H9 (cell line): Measurements from ENCODE around the gene SPSB4. TPM values are rescaled to one million over a fixed set of nuclear protein-coding genes. Genes with fewer than 3 reads are reported as not detected.

Source experiments
- DNase-seq: peaks from one replicate; pipeline ENCODE4 v3.0.0-alpha.2; 2017
- H2AFZ ChIP-seq: one replicate; pipeline ENCODE4 v1.6.1; 2013; ENCODE audit warnings: mild to moderate bottlenecking, low read length, control low read depth, moderate library complexity
- H2AK5ac ChIP-seq: 2 replicates; pipeline ENCODE4 v1.6.1; 2013; ENCODE audit warnings: low read length, control low read depth, mixed read lengths; ENCODE audit not compliant: insufficient read length
- H2BK120ac ChIP-seq: one replicate; pipeline ENCODE4 v1.6.1; 2013; ENCODE audit warnings: low read depth, mild to moderate bottlenecking, low read length, control low read depth, inconsistent platforms; ENCODE audit not compliant: poor library complexity, severe bottlenecking
- H2BK12ac ChIP-seq: 2 replicates; pipeline ENCODE4 v1.6.1; 2013; ENCODE audit warnings: low read length, control low read depth, mixed read lengths, low read depth; ENCODE audit not compliant: insufficient read length
- H2BK15ac ChIP-seq: 2 replicates; pipeline ENCODE4 v1.6.1; 2013; ENCODE audit warnings: low read depth, low read length, control low read depth
- H2BK20ac ChIP-seq: one replicate; pipeline ENCODE4 v1.6.1; 2013; ENCODE audit warnings: low read depth, mild to moderate bottlenecking, low read length, control low read depth, inconsistent platforms; ENCODE audit not compliant: poor library complexity, severe bottlenecking
- H2BK5ac ChIP-seq: 2 replicates; pipeline ENCODE4 v1.6.1; 2013; ENCODE audit warnings: low read length, control low read depth, mixed read lengths; ENCODE audit not compliant: insufficient read length
- H3K14ac ChIP-seq: 2 replicates; pipeline ENCODE4 v1.6.1; 2013; ENCODE audit warnings: low read length, control low read depth; ENCODE audit not compliant: insufficient read depth
- H3K18ac ChIP-seq: 2 replicates; pipeline ENCODE4 v1.6.1; 2013; ENCODE audit warnings: low read depth, mild to moderate bottlenecking, mixed read lengths, low read length, control low read depth; ENCODE audit not compliant: insufficient read length
- H3K23ac ChIP-seq: 2 replicates; pipeline ENCODE4 v1.6.1; 2013; ENCODE audit warnings: low read length, control low read depth, mixed read lengths, low read depth; ENCODE audit not compliant: insufficient read length
- H3K23me2 ChIP-seq: 2 replicates; pipeline ENCODE4 v1.6.1; 2013; ENCODE audit warnings: low read depth, mild to moderate bottlenecking, mixed read lengths, low read length, control low read depth; ENCODE audit not compliant: insufficient read length, poor library complexity, severe bottlenecking
- H3K27ac ChIP-seq: 2 replicates; pipeline ENCODE4 v1.5.1; 2013; ENCODE audit warnings: low read length, control low read depth, mixed read lengths, low read depth; ENCODE audit not compliant: insufficient read length
- H3K27me3 ChIP-seq: 2 replicates; pipeline ENCODE4 v1.6.1; 2013; ENCODE audit warnings: low read length, control low read depth, inconsistent platforms; ENCODE audit not compliant: insufficient read depth
- H3K4ac ChIP-seq: 2 replicates; pipeline ENCODE4 v1.6.1; 2013; ENCODE audit warnings: low read depth, mild to moderate bottlenecking, control low read depth, inconsistent platforms, low read length, moderate library complexity
- H3K4me1 ChIP-seq: 2 replicates; pipeline ENCODE4 v1.6.1; 2013; ENCODE audit warnings: low read length, control low read depth, inconsistent platforms; ENCODE audit not compliant: insufficient read depth
- H3K4me2 ChIP-seq: 2 replicates; pipeline ENCODE4 v1.6.1; 2013; ENCODE audit warnings: low read length, control low read depth, mixed read lengths; ENCODE audit not compliant: insufficient read length, insufficient read depth
- H3K56ac ChIP-seq: 2 replicates; pipeline ENCODE4 v1.6.1; 2013; ENCODE audit warnings: low read depth, mild to moderate bottlenecking, mixed read lengths, low read length, control low read depth; ENCODE audit not compliant: insufficient read length
- H3K79me1 ChIP-seq: 2 replicates; pipeline ENCODE4 v1.6.1; 2013; ENCODE audit warnings: low read depth, mild to moderate bottlenecking, moderate library complexity, low read length, control low read depth, inconsistent platforms; ENCODE audit not compliant: insufficient read depth, poor library complexity, severe bottlenecking
- H3K79me2 ChIP-seq: 2 replicates; pipeline ENCODE4 v1.6.1; 2013; ENCODE audit warnings: low read length, control low read depth, inconsistent platforms; ENCODE audit not compliant: insufficient read depth
- H3K9ac ChIP-seq: 2 replicates; pipeline ENCODE4 v1.6.1; 2013; ENCODE audit warnings: low read length, control low read depth, mixed read lengths; ENCODE audit not compliant: insufficient read length; ENCODE audit errors: extremely low read depth
- H3K9me3 ChIP-seq: one replicate; pipeline ENCODE4 v1.6.1; 2013; ENCODE audit warnings: low read depth, low read length, inconsistent platforms; ENCODE audit not compliant: control insufficient read depth
- H3T11ph ChIP-seq: one replicate; pipeline ENCODE4 v1.6.1; 2013; ENCODE audit warnings: mild to moderate bottlenecking, low read length, control low read depth, inconsistent platforms
- H4K20me1 ChIP-seq: one replicate; pipeline ENCODE4 v1.6.1; 2013; ENCODE audit not compliant: control insufficient read depth, insufficient read length, insufficient read depth
- H4K5ac ChIP-seq: 2 replicates; pipeline ENCODE4 v1.6.1; 2013; ENCODE audit warnings: low read depth, mild to moderate bottlenecking, mixed read lengths, low read length, control low read depth; ENCODE audit not compliant: insufficient read length
- H4K8ac ChIP-seq: replicated peaks from 2 replicates; pipeline ENCODE4 v1.6.1; 2013; ENCODE audit warnings: low read length, control low read depth, mixed read lengths, low read depth; ENCODE audit not compliant: insufficient read length
- H4K91ac ChIP-seq: 2 replicates; pipeline ENCODE4 v1.6.1; 2013; ENCODE audit warnings: low read depth, mild to moderate bottlenecking, moderate library complexity, mixed read lengths, low read length, control low read depth; ENCODE audit not compliant: insufficient read length
- H3K27ac Mint-ChIP-seq, 3 experiments: 2 replicates in 2 of 3; 3 replicates in 1 of 3; pipeline ENCODE4 v1.8.0; 2020 to 2021; ENCODE audit warnings: mixed read lengths in 3 of 3, mild to moderate bottlenecking in 1 of 3, moderate library complexity in 1 of 3
- H3K27me3 Mint-ChIP-seq: 2 replicates; pipeline ENCODE4 v1.8.0; 2021; ENCODE audit warnings: low read depth, mild to moderate bottlenecking, moderate library complexity, mixed read lengths
- H3K36me3 Mint-ChIP-seq, 3 experiments: 2 replicates in 2 of 3; 3 replicates in 1 of 3; pipeline ENCODE4 v1.8.0; 2020 to 2021; ENCODE audit warnings: low read depth in 3 of 3, mixed read lengths in 3 of 3; ENCODE audit not compliant: insufficient read depth in 1 of 3
- H3K4me1 Mint-ChIP-seq, 2 experiments: 2 replicates each; pipeline ENCODE4 v1.8.0; 2020; ENCODE audit warnings: mixed read lengths in 2 of 2
- H3K4me3 Mint-ChIP-seq, 2 experiments: 2 replicates in 1 of 2; 3 replicates in 1 of 2; pipeline ENCODE4 v1.8.0; 2020 to 2021; ENCODE audit warnings: mild to moderate bottlenecking in 2 of 2, mixed read lengths in 2 of 2, moderate library complexity in 1 of 2
- H3K9me3 Mint-ChIP-seq, 2 experiments: 2 replicates in 1 of 2; 3 replicates in 1 of 2; pipeline ENCODE4 v1.8.0; 2020; ENCODE audit warnings: mild to moderate bottlenecking in 2 of 2, mixed read lengths in 2 of 2, moderate library complexity in 1 of 2
- WGBS: extraction: QIAGEN DNeasy Blood & Tissue Kit; methylation state at CpG from one replicate; pipeline ENCODE4 v1.1.7; 2013; ENCODE audit warnings: missing lambda C conversion rate, low lambda C conversion rate, mixed read lengths; ENCODE audit not compliant: insufficient read length; ENCODE audit errors: extremely low coverage; 5-methylcytosine and 5-hydroxymethylcytosine counted together
- total RNA-seq: library from RNA; stranded (reverse); gene quantifications from 2 replicates; pipeline ENCODE4 v1.2.1, GENCODE V29; 2021
- TF ChIP-seq, protein P1 (sequence below): fragments of 200-600 bp; sonication (generic); conservative IDR thresholded peaks from 3 replicates; pipeline ENCODE4 v1.8.0; 2021; ENCODE audit warnings: antibody characterized with exemption, mild to moderate bottlenecking

The SPSB4 gene
- total RNA-seq, 1 experiment from 2014 or later: 6.2 TPM

- Histone ChIP-seq H4K5ac (no peak overlapping the region), H3K27ac (no peak overlapping the region), H3T11ph (no peak overlapping the region), H3K27me3 (no peaks in the 10 kb centered on the region), H3K23me2 (no peaks in the 10 kb centered on the region), H3K9ac (no peak overlapping the region), H4K8ac (no peak overlapping the region), H3K79me2 (no peaks in the 10 kb centered on the region), H3K14ac (no peak overlapping the region), H3K4ac (no peak overlapping the region), H2AK5ac (no peak overlapping the region), H4K91ac (no peak overlapping the region), H3K79me1 (no peaks in the 10 kb centered on the region), H3K23ac (no peak overlapping the region), H3K9me3 (no peaks in the 10 kb centered on the region), H2BK12ac (no peak overlapping the region), H3K18ac (no peak overlapping the region), H2BK15ac (no peak overlapping the region), H3K56ac (no peak overlapping the region), H2BK5ac (no peak overlapping the region), H3K4me1 (no peaks in the 10 kb centered on the region), H4K20me1 (no peaks in the 10 kb centered on the region), H2BK120ac (no peak overlapping the region), H3K4me2 (no peak overlapping the region), H2AFZ (no peak overlapping the region), H2BK20ac (no peak overlapping the region)
- DNase-seq: no peak
- WGBS: no CpG with 5 or more reads among the region's 9 CpGs
- Mint-ChIP-seq H3K4me3 (no peak overlapping the region), H3K36me3 (peaks cover 0 to 2% (median 0%) of the 10 kb centered on the region in 3 experiments; a peak in 1 of 7 replicates), H3K9me3 (no peaks in the 10 kb centered on the region), H3K27me3 (no peaks in the 10 kb centered on the region), H3K4me1 (peaks cover 26 to 31% of the 10 kb centered on the region in 2 experiments), H3K27ac (no peak overlapping the region)
- TF ChIP-seq, protein P1, sequence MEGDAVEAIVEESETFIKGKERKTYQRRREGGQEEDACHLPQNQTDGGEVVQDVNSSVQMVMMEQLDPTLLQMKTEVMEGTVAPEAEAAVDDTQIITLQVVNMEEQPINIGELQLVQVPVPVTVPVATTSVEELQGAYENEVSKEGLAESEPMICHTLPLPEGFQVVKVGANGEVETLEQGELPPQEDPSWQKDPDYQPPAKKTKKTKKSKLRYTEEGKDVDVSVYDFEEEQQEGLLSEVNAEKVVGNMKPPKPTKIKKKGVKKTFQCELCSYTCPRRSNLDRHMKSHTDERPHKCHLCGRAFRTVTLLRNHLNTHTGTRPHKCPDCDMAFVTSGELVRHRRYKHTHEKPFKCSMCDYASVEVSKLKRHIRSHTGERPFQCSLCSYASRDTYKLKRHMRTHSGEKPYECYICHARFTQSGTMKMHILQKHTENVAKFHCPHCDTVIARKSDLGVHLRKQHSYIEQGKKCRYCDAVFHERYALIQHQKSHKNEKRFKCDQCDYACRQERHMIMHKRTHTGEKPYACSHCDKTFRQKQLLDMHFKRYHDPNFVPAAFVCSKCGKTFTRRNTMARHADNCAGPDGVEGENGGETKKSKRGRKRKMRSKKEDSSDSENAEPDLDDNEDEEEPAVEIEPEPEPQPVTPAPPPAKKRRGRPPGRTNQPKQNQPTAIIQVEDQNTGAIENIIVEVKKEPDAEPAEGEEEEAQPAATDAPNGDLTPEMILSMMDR: no peak
These were observed 101.0 kb downstream of the SPSB4 start for GRCh38 chr3:141152130-141152529.
